ENCODE data around the gene MAPK6.
"Not testable (repeated sequence)": the region's sequence is repeated elsewhere in the genome, so short reads cannot be mapped to it uniquely, and the experiment has no call there.

MAPK6 gene

DNA sequence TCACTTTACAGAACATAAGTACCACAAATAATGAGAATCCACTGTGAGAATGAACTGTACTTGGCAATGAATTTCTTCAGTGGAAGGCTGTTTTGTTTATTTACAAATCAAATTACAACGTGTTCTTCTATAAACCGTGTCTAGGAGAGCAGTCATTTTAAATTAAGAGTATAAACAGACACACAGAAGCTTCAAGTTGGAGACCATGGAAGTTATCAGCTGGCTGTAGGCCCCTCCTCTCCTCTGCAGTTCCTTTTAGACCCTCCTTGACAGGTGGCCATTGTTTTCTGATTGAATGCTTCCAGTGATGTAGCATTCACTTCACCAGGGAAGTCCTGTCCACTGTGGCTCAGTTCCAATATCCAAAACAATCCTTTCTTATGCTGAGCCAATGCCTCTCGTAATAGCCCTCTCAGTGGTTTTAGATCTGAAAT lies 7.3 kb upstream of the MAPK6 start:
- DNase-seq: no peak

DNA sequence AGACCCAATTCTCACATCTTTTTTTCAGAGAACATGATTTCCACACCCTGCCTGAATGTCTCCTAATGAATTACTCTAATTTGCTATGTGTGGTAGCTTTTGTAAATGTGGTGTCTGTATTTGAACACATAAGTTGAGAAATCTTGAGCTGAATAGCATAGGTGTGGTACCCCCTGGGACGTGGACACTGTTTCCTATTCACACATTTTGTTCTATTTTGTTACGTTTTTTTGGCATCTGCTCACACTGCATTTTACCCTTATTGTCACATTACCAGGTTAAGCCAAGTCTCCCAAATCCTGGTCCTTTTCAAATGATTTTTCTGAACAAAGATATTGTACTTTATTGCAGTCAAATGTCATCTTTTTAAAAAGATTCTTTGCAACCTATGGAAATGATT lies 6.8 kb upstream of the MAPK6 start:
- DNase-seq: no peak

DNA sequence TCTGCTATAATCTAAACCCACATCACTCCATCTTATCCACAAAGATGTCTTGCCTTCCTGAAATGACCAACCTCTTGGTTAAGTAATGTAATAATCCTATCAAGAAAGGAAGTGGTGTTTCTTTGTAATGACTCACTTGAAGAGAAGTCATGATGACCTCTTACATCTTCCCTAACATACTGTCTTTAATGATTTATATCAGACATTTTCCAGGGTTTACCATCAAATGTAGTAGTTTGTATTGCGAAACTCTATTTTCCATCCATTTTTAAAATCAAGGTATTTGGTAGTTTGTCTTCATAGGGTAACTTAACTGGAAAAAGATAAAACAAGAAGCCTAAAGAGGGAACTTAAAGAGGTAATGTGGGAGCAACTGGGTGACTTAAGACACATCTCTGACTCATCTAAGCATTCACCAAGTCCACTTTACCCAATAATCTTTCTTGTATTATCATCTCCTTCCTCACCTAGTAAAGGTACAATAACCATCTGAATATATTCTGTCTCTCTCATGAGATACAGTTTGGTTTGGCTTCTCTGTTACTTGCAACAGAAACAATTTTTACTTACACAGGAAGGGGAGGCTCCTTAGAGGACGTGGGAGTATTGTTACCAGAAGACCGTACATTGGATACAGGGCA lies 5.7 kb upstream of the MAPK6 start:
- DNase-seq: no peak

DNA sequence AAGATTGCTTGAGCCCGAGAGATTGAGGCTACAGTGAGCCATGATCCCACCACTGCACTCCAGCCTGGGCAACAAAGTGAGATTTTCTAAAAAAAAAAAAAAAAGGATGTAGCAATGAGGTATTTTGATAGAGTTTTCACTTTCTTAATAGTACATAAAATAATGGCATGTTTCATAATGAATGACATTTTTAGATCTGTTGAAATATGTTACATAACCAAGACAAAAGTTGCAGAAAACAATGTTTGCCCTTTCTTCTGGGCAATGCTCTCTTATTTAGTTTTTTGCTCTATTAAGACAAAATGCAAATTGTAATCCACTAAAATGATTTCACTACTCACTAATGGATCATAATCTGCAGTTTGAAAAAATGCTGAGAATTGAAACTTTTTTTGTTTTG lies 4.4 kb upstream of the MAPK6 start:
- DNase-seq: no peak

DNA sequence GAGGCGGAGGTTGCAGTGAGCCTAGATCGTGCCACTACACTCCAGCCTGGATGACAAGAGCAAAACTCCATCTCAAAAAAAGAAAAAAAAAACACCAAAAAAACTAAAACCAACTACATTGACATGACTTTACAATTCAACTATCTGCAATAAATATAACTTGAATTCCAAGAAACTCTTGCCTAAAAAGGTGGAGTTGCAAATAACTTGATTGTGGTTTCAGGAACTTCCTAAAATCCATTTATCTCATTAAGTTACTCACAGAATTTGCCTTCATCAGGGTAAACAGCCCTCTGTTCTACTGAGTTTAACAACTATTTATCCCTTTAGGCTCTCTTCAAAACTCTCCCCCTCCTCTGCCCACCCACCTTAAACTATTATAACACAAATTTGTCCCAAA lies 2.7 kb upstream of the MAPK6 start:
- no peak for DNase-seq

DNA sequence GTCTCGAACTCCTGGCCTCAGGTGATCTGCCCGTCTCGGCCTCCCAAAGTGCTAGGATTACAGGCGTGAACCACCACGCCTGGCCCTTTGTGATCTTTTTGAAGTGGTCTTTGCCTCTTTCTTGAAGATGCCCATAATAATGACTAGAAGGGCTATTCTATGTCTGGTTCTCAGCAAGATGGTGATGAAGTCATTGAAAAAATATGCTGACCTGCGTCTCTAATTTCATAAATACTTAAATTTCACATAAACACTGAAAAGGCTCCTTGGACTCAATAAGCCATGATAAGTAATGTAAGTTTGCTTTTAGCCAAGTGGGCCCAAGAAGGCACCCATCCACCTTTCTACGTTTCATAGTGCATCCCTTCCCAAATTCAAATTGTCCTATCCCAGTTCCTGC lies 775 bp upstream of the MAPK6 start:
- DNase-seq: no peak

DNA sequence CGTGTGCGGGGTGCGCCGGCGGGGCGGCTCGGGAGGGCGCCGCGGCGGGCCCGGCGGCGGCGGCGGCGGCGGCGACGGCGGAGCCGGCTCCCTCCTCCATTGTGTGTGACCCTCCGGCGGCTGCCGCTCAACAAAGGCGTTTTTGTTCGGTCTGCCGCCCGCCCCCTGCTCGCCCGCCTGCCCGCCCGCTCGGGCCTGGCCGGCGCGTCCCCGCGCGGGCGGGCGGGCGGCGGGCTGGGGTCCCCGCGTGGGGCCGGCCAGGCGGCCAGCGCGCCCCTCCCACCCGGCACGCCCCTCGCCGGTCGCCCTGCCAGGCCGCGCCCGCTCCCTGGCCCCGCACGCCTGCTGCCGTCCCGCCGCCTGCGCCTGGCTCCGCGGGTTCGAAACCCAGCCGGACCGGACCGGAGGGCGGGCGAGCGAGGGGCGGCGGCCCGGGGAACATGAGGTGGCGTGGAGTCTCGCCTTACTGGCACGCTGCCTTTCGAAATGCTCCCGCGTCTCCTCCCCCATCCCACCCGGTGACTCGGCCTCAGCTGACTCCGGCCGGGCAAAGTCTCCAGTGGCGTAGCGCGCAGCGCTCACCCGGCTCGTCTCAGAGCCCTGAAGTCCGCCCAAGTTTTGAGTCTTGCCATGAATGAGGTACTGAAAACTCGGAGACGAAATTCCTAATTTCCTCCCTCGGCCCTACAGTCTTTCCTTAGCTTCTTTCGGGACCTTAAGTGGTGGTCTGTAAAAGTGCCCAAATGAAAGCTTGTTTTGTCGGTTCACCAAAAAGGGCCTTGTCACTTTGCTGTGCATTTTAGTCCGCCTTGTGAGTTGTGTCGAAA lies 588 bp downstream of the MAPK6 start:
- peak; percentile 88 for DNase-seq

DNA sequence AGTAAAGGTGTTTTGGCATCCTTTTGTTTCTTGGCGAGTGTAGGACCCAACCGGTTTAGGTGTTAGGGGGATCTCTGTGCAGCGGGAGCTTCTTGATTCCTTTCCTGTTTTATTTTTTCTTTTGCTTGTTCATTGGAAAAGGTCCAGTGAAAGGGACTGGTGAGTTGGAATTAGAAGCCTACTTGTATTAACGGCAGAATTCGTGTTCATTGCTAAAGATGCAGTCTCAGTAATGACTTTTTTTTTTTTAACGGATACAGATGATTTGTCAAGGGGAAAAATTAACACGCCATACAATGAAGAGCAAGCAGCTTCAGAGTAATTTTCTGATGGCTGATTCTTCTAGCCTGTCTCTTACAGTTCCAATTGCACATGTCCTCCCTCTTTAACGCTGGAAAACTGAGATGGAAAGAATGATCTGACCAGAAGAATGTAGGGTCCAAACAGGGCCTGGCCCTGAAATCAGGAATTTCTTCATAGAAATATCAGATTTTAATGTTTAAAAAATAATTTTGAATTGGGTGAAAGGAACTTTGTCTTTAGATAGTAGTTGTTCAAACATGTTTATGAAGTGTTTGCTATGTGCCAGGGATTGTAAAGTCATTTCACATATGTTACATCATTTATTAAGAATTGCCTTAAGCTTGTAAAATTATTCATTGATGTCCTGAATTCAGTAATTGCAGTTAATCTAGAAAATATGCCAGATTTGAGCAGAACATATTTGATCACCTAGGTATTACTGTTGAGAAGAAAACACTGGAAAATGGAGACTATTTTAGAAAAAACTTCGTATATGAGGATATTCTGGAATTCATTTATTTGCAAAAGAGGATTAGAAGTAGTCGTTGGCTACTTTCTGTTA lies 1.4 kb downstream of the MAPK6 start:
- DNase-seq: no peak

DNA sequence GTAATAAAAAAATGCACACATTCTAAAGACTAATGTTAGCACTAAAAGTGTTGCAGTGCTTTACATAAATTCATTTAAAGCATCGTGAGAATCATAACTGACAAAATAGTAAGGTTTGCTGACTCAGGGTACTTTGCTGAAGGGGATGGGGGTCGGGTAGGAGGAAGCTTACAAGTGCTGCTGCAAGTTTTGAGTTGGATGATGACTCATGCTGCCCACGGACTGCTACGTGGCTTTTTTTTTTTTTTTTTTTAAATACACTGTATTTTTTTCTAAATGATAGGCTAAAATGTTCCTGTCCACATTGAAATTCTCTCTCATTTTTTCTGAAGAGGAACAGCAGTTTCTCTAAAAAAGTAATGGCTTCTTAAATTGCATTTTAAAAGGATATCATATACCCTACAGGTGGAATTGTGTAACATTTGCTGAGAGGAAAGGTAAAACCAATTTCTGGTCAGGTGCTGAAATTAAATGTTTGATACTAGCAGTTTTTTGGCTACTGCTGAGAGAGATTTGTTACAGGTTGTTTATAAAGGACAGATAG lies 2.2 kb downstream of the MAPK6 start:
- peak; percentile 62 for DNase-seq

DNA sequence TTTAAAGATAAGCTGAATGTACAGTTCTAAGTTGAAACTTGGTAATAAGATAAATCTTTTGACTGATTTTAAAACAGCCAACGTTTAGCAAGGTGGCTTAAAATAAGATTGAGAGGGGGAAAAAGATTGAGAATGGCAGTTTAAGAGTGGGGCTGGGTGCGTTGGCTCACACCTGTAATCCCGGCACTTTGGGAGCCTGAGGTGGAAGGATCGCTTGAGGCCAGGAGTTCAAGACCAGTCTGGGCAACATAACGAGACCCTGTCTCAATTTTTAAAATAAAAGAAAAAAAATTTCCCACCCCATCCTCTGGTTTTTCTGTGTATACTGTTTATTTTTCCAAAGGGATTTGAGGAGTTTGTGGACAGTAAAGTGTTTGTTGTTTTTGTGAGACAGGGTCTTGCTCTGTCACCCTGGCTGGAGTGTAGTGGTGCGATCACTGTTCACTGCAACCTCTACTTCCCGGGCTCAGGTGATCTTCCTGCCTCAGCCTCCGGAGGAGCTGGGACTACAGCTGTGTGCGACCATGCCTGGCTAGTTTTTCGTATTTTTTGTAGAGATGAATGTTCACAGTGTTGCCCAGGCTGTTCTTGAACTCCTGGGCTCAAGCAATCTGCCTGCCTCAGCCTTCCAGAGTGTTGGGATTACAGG lies 3.0 kb downstream of the MAPK6 start:
- DNase-seq: no peak

DNA sequence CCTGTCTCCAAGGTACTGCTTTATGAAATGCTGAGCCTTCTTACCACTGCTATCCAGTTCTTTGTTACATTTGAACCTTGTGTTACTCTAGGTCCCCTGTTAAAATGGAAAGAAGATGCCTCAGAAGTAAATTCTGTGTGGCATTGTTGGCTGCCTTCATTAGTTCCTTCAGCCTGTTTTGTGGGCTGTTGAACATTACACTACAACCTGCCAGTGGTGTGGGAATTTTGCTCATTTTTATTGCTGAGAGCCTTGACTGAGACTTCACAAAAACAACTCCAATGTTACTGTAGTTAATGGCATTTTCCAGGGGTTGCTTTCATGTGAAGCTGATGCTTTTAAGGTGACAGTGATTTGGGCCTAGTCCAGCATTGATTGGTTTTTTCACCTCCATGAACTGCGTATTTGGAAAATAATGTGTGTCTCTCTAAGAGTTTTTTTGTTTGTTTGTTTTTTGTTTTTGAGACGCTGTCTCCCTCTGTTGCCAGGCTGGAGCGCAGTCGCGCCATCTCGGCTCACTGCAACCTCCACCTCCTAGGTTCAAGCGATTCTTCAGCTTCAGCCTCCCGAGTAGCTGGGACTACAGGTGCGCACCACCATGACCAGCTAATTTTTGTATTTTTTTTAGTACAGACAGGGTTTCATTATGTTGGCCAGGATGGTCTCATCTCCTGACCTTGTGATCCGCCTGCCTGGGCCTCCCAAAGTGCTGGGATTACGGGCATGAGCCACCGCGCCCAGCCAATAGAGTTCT lies 4.3 kb downstream of the MAPK6 start:
- DNase-seq: no peak

DNA sequence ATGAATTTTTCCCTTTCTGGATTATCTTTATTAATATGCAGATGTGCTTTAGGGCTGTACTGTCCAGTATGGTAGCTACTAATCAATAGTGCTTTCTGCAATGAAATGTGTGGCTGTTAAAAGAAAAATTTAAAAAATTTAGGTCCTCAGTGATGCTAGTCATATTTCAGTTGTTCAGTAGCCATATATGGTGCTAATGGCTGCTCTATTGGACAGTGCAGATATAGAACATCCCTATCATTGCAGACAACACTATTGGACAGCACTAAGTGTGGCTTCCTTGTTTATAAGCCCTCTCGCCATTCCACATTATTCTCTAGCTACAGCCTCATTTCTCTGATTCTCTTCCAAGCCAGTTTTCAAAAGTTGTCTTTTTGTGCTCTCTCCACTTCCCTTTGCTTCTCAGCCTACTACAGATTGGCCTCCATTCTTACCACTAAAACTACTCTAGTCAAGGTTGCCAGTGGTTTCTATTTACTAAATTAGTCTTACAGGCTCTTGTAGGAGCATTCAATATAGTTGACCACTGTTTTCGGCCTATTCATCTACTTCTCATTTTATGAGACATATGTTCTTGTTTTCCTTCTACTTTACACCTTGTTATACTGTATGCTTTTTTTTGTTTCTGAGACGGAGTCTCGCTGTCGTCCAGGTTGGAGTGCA lies 9.5 kb downstream of the MAPK6 start:
- DNase-seq: no peak

DNA sequence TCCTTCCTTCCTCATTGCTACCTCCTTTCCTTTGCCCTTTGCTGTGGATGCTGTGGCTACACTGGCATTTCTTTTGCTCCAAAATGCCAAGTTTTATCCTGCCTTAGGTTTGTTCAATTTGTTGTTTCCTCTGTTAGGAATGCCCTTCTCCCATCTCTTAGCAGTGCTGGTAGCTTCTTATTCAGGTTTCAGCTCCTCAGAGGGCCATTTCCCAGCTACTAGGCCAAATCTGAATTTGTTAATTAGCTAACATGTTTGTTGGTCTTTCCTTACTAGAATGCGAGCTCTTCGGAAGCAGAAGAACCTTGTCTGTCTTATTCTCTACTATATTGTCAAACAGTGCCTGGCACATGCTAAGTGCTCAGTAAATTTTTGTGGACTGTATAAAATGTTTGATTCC lies 11.0 kb downstream of the MAPK6 start:
- no peak for DNase-seq

DNA sequence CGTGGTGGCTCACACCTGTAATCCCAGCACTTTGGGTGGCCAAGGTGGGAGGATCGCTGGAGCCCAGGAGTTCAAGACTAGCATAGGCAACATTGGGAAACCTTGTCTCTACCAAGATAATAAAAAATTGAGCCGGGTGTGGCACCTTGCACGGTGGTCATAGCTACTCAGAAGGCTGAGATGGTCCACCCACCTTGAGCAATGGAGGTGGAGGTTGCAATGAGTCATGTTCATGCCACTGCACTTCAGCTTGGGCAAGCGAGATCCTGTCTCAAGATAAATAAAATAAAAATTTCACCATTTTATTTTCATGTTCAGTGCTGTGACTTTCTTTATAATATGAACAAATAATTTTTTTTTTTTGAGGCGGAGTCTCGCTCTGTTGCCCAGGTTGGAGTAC lies 12.5 kb downstream of the MAPK6 start:
- DNase-seq: no peak

DNA sequence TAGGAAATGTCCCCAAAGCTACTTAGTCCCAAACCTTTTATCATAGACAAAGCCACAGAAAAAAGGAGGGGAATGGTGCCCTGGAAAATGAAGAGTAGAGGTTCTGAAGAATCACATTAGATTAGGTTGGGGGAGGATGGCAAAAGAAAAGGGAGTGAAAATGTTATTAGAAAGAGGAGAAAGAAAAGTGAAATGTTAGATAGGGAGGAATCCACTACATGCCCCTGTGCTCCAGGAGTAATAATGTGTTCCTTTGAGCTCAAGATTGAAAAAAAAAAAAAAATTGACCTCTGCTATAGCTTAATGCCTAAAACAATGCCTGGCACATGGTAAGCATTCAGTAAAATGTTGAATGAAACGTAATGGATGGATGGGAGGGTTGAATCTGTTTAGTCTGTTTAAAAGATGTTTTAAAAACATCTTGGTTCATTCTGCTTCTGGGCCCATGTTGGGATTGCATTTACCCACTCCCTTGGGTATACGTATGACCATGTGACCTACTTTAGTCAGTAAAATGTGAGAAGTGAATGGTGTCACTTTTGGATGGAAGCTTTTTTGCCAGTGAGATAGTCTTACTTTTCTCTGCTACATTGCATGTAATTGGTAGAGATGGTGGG lies 19.0 kb downstream of the MAPK6 start:
- DNase-seq: no peak

DNA sequence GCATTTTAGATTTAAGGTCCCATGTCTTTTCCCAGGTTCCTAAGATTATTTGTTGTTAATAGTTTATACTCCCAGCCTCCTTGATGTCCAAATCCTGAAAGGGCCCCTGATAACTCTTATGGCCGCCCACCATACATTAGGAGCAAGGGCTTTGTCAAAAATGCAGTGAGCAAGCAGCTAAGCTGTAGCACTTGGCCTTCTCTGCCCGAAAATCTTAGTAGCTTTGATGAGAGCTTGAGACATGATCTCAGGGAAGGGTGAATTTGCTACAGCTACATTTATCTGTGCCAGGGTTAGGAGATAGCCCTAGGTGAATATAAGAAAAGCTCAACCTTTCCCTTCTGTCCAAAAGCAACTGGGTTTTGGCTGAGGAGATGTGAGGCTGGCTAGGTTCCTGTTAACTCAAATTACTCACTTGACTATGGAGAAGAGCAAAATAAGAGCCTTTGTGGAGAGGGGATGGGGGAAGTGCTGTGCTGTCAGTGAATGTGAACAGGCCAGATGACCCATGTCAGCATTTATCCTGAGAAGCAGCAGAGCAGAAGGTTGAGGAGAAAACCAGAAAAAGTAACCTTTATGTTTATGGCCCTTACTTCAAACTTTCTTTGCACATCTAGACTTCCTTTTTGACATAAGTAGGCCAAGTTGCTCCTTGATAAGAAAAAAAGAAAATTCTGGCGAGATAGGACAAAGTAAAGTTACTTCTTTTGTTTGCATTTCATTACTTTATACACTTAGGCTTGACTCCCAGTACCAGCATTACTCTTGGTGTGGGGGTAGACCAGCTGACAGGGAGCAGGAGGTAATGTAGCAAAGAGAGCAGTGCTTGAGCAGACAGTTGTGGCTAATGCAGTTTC lies 21.1 kb downstream of the MAPK6 start:
- DNase-seq: peak; percentile 59

DNA sequence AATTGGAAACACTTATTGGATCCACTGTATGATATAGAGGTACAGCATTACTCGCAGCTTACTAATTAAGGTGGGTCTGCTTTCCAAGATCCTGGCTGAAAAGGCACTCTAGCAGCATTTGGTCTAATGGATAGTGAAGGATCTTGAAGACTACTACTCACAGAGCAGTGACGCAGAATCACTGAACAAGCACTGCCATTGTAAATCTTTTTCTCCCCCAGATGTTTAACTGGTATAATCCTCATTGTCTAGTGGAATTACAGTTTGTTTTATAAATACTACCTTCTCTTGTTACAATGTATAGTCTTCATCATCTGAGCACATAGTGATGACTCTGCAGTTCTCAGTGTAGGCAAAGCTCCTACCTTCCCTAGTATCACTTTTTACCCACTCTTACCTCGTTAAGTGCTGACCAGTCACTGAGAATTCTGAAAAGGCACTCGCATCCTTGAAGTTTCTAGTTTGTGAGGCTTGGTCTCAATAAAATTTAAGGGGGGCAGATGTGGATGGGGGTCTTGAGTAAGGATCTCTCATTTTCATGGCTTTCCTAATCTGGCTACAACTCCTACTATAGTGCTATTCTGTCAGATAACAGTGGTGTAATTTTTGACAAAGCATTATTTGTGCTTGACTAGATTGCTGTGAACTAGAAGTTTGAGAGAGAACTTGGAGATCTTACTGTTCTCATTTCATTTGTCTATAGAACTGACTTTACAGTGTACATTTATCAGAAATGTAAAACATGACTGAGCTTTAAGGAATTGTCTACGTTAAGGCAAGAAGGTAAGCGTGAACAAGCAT lies 23.2 kb downstream of the MAPK6 start:
- no peak for DNase-seq

DNA sequence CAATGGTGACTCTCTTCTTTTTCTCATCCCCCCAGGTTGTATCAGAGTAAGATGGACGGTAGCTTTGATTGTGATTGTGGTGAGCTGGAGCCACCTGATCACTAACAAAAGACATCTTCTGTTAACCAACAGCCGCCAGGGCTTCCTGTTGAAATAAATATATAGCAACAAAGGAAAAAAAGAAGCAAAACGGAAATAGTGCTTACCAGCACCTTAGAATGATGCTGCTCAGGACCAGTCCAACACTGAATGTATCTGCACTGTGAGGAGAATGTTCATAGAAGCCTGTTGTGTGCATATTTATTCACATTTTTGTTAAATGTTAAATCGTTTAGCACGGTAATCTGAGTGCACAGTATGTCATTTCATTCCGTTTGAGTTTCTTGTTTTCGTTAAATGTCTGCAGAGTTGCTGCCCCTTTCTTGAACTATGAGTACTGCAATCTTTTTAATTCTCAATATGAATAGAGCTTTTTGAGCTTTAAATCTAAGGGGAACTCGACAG lies 26.8 kb downstream of the MAPK6 start:
- not testable (repeated sequence) for DNase-seq

DNA sequence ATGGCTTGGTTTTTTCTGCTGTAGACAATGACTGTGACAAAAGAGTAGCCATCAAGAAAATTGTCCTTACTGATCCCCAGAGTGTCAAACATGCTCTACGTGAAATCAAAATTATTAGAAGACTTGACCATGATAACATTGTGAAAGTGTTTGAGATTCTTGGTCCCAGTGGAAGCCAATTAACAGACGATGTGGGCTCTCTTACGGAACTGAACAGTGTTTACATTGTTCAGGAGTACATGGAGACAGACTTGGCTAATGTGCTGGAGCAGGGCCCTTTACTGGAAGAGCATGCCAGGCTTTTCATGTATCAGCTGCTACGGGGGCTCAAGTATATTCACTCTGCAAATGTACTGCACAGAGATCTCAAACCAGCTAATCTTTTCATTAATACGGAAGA lies 27.5 kb downstream of the MAPK6 start:
- not testable (repeated sequence) for DNase-seq
